Stimulated activated CD4-positive, alpha-beta T cell treated with anti-CD3 and anti-CD28 coated beads, Interleukin-1b, Interleukin-23, amount 100 ng/mL, for 24 hours (primary cell): ENCODE data around the gene AQP12B.
"Not testable (repeated sequence)": the region's sequence is repeated elsewhere in the genome, so short reads cannot be mapped to it uniquely, and the experiment has no call there.

ENCODE experiments used
- DNase-seq, 4 experiments: peaks; one replicate each; pipeline ENCODE4 v3.0.0-alpha.2; 2020; ENCODE audit warnings: low read depth in 4 of 4, low spot score in 1 of 4

The AQP12B gene

GRCh38 chr2:240683980-240684728 is 1.5 kb upstream of the AQP12B start:
- not testable (repeated sequence) for DNase-seq

GRCh38 chr2:240683329-240683979 is 769 bp upstream of the AQP12B start:
- DNase-seq = not testable (repeated sequence)

GRCh38 chr2:240680185-240680584 is 2.5 kb downstream of the AQP12B start:
- not testable (repeated sequence) for DNase-seq

GRCh38 chr2:240678909-240679308 is 3.8 kb downstream of the AQP12B start:
- DNase-seq = not testable (repeated sequence)

- DNase-seq = not testable (repeated sequence)
These were observed 4.6 kb downstream of the AQP12B start for GRCh38 chr2:240678043-240678442.

- not testable (repeated sequence) for DNase-seq
These were observed 7.3 kb downstream of the AQP12B start for GRCh38 chr2:240675345-240675744.

GRCh38 chr2:240674461-240675184 is 8.1 kb downstream of the AQP12B start:
- not testable (repeated sequence) for DNase-seq

- DNase-seq = no peak
These were observed 9.9 kb downstream of the AQP12B start for GRCh38 chr2:240672701-240673190.

GRCh38 chr2:240672076-240672700 is 10.5 kb downstream of the AQP12B start:
- DNase-seq = no peak

- DNase-seq = no peak
These were observed 11.7 kb downstream of the AQP12B start for GRCh38 chr2:240670950-240671349.

GRCh38 chr2:240670402-240670801 is 12.3 kb downstream of the AQP12B start:
- DNase-seq = no peak

GRCh38 chr2:240664622-240665021 is 18.1 kb downstream of the AQP12B start:
- no peak for DNase-seq

GRCh38 chr2:240663546-240664190 is 19.0 kb downstream of the AQP12B start:
- DNase-seq = no peak

GRCh38 chr2:240662681-240663080 is 20.0 kb downstream of the AQP12B start:
- DNase-seq = no peak

GRCh38 chr2:240659883-240660282 is 22.8 kb downstream of the AQP12B start:
- DNase-seq = not testable (repeated sequence)

- no peak for DNase-seq
These were observed 26.5 kb downstream of the AQP12B start for GRCh38 chr2:240655931-240656886.

GRCh38 chr2:240651185-240651584 is 31.5 kb downstream of the AQP12B start:
- DNase-seq = no peak

- DNase-seq = no peak
These were observed 32.3 kb downstream of the AQP12B start for GRCh38 chr2:240650254-240650965.

GRCh38 chr2:240649331-240649730 is 33.4 kb downstream of the AQP12B start:
- no peak for DNase-seq
